ENCODE data around the gene HCK. TPM values are rescaled to one million over a fixed set of nuclear protein-coding genes. Genes with fewer than 3 reads are reported as not detected.

Gene HCK
- total RNA-seq, 1 donor from 2014 or later = not detected

GRCh38 chr20:32080783-32081182 lies 28.7 kb downstream of the HCK start:
- Mint-ChIP-seq H3K4me3 (ENCODE audit: unreplicated experiment) (no peak overlapping the region), H3K36me3 (ENCODE audit: unreplicated experiment) (no peaks in the 10 kb centered on the region), H3K27me3 (ENCODE audit: unreplicated experiment) (peaks cover 44% of the 10 kb centered on the region), H3K9me3 (ENCODE audit: unreplicated experiment) (no peaks in the 10 kb centered on the region), H3K27ac (ENCODE audit: unreplicated experiment) (no peak overlapping the region), H3K4me1 (ENCODE audit: unreplicated experiment) (no peaks in the 10 kb centered on the region)
- no peak for DNase-seq (ENCODE audit: extremely low spot score, unreplicated experiment)
- no peak for TF ChIP-seq CTCF (IDR thresholded peaks at IDR 0.05)

GRCh38 chr20:32083469-32083868 lies 31.4 kb downstream of the HCK start:
- H3K4me3 Mint-ChIP-seq (ENCODE audit: unreplicated experiment) = no peak overlapping the region
- H3K9me3 Mint-ChIP-seq (ENCODE audit: unreplicated experiment) = no peaks in the 10 kb centered on the region
- no peak for TF ChIP-seq CTCF (IDR thresholded peaks at IDR 0.05)
- no peaks in the 10 kb centered on the region for H3K4me1 Mint-ChIP-seq (ENCODE audit: unreplicated experiment)
- peaks cover 38% of the 10 kb centered on the region for H3K27me3 Mint-ChIP-seq (ENCODE audit: unreplicated experiment)
- no peak for DNase-seq (ENCODE audit: extremely low spot score, unreplicated experiment)
- H3K27ac Mint-ChIP-seq (ENCODE audit: unreplicated experiment) = no peak overlapping the region
- H3K36me3 Mint-ChIP-seq (ENCODE audit: unreplicated experiment) = no peaks in the 10 kb centered on the region

- TF ChIP-seq CTCF (IDR thresholded peaks at IDR 0.05) = no peak
- H3K9me3 Mint-ChIP-seq (ENCODE audit: unreplicated experiment) = no peaks in the 10 kb centered on the region
- H3K27me3 Mint-ChIP-seq (ENCODE audit: unreplicated experiment) = peaks cover 31% of the 10 kb centered on the region
- no peaks in the 10 kb centered on the region for H3K36me3 Mint-ChIP-seq (ENCODE audit: unreplicated experiment)
- no peak for DNase-seq (ENCODE audit: extremely low spot score, unreplicated experiment)
- no peaks in the 10 kb centered on the region for H3K4me1 Mint-ChIP-seq (ENCODE audit: unreplicated experiment)
- no peak overlapping the region for H3K27ac Mint-ChIP-seq (ENCODE audit: unreplicated experiment)
- no peak overlapping the region for H3K4me3 Mint-ChIP-seq (ENCODE audit: unreplicated experiment)
Measured at GRCh38 chr20:32087070-32087469, 35.0 kb downstream of the HCK start.

- H3K36me3 Mint-ChIP-seq (ENCODE audit: unreplicated experiment) = no peaks in the 10 kb centered on the region
- H3K27me3 Mint-ChIP-seq (ENCODE audit: unreplicated experiment) = peaks cover 25% of the 10 kb centered on the region
- TF ChIP-seq CTCF (IDR thresholded peaks at IDR 0.05) = no peak
- DNase-seq (ENCODE audit: extremely low spot score, unreplicated experiment) = no peak
- no peak overlapping the region for H3K4me3 Mint-ChIP-seq (ENCODE audit: unreplicated experiment)
- H3K27ac Mint-ChIP-seq (ENCODE audit: unreplicated experiment) = no peak overlapping the region
- no peaks in the 10 kb centered on the region for H3K4me1 Mint-ChIP-seq (ENCODE audit: unreplicated experiment)
- H3K9me3 Mint-ChIP-seq (ENCODE audit: unreplicated experiment) = no peaks in the 10 kb centered on the region
Measured at GRCh38 chr20:32088759-32089158, 36.7 kb downstream of the HCK start.

GRCh38 chr20:32089637-32090362 lies 37.8 kb downstream of the HCK start:
- Mint-ChIP-seq H3K27ac (ENCODE audit: unreplicated experiment) (no peak overlapping the region), H3K4me1 (ENCODE audit: unreplicated experiment) (no peaks in the 10 kb centered on the region)
- no peak for DNase-seq (ENCODE audit: extremely low spot score, unreplicated experiment)

More at GRCh38 chr20:32089637-32090362, 37.8 kb downstream of the HCK start:
- TF ChIP-seq CTCF (IDR thresholded peaks at IDR 0.05) = no peak
- peaks cover 30% of the 10 kb centered on the region for H3K27me3 Mint-ChIP-seq (ENCODE audit: unreplicated experiment)
- H3K9me3 Mint-ChIP-seq (ENCODE audit: unreplicated experiment) = no peaks in the 10 kb centered on the region
- no peaks in the 10 kb centered on the region for H3K36me3 Mint-ChIP-seq (ENCODE audit: unreplicated experiment)
- H3K4me3 Mint-ChIP-seq (ENCODE audit: unreplicated experiment) = no peak overlapping the region
